GM19372 (cell line): ENCODE results near the gene ERBB4.

Experiments used
- ATAC-seq: cut with Tn5 transposase; IDR thresholded peaks from one replicate; pipeline ENCODE4 v1.9.1; 2021; ENCODE audit warnings: mild to moderate bottlenecking, low read depth, moderate library complexity; ENCODE audit not compliant: unreplicated experiment

The ERBB4 gene

GRCh38 chr2:212379103-212379502 is 159.5 kb downstream of the ERBB4 start:
- no peak for ATAC-seq

DNA sequence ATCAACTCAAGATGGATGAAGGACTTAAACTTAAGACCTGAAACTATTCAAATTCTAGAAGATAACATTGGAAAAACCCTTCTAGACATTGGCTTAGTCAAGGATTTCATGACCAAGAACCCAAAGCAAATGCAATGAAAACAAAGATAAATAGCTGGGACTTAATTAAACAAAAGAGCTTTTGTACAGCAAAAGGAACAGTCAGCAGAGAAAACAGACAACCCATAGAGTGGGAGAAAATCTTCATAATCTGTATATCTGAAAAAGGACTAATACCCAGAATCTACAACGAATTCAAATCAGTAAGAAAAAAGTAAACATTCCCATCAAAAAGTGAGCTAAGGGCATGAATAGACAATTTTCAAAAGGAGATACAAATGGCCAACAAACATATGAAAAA is 171.2 kb downstream of the ERBB4 start:
- ATAC-seq: no peak

- ATAC-seq: no peak
Measured at GRCh38 chr2:212364112-212364985, 174.3 kb downstream of the ERBB4 start.

DNA sequence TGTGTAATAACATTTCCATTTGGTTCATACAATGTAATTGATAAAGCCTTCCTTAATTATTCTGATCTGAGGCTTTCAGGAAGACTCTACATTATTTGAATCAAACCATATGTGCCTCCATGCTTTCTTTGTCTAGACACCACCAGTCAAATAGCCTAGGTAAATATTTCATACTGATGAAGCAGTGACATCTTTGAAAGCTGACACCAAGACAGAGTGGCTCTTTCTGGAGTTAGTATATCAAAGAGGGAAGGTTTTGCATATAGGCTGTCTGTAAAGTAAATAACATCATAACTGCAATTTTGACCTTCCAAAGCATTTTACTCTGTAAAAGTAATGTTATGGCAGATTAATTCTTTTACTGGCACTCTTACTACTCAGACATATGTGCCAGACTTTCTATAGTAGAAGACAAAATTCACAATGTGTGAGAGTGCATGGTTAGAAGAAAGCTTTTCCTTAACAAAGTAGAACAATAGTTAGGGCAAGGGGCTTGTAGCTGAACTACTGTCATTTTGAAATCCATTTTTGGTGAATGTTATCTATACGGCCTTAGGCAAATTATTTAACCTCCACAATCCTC is 177.3 kb downstream of the ERBB4 start:
- ATAC-seq: no peak

GRCh38 chr2:212360068-212360460 is 178.5 kb downstream of the ERBB4 start:
- no peak for ATAC-seq

- ATAC-seq: no peak
Measured at GRCh38 chr2:212359425-212360067, 179.1 kb downstream of the ERBB4 start.

DNA sequence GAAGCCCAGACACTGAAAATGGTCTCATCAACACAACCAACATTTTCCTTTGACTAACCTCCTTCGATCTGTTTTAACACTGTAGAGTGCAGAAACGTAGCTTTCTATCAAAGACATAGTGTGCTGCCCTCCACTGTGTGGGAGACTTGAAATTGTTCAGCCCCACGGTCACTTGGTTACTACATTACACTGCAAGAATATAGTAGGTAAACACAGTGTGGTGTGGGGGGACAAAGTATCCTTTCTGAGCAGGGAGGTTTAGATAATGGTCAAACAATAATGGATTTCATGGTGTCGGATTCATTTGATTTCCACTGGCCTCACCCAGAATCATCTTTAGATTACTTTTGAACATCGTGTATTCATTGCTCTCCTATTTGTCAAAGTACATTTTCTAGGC is 181.0 kb downstream of the ERBB4 start:
- no peak for ATAC-seq

- ATAC-seq: no peak
Measured at GRCh38 chr2:212354382-212354781, 184.2 kb downstream of the ERBB4 start.

- ATAC-seq: no peak
Measured at GRCh38 chr2:212348501-212348900, 190.1 kb downstream of the ERBB4 start.

- no peak for ATAC-seq
Measured at GRCh38 chr2:212346865-212347264, 191.7 kb downstream of the ERBB4 start.

- ATAC-seq: no peak
Measured at GRCh38 chr2:212345966-212346365, 192.6 kb downstream of the ERBB4 start.

GRCh38 chr2:212344131-212344530 is 194.5 kb downstream of the ERBB4 start:
- no peak for ATAC-seq

GRCh38 chr2:212343167-212343566 is 195.4 kb downstream of the ERBB4 start:
- ATAC-seq: no peak

DNA sequence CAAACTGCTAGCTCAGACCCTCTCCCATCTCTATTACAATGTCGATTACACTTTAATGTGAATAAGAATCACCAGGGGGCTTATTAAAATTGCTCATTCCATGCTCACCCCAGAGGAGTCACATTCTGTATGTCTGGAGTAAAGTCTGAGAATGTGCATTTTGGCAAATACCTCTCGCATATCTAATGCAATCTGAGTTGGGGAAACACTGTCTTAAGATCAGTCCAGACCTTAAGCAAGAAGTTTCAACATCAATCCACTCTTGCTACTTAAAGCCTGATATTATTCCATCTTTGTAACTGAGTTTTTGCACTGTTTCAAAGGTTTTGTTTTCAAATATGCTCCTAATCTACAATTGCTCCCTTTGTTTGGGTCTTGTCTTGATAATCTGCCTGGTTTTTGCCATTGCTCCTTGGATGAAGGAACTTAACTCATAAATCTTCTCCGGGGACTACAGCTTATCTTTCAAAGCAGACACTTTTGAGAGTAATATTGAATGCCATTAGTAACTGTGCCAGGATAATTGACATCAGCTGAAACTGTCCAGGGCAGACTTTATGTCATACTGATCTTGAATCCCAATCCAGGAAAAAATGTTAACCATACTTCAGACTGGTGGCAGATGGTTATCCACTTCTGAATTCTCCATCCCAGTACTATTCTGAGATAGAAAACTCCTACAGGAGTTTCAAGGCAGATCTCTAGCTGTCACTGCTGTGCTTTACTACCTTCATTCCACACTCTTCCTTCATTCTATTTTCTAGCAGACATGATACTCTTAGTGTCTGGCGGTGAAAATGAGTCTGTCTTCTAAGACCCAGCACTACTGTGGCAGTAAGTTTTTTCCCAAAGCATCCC is 200.9 kb downstream of the ERBB4 start:
- ATAC-seq: no peak

DNA sequence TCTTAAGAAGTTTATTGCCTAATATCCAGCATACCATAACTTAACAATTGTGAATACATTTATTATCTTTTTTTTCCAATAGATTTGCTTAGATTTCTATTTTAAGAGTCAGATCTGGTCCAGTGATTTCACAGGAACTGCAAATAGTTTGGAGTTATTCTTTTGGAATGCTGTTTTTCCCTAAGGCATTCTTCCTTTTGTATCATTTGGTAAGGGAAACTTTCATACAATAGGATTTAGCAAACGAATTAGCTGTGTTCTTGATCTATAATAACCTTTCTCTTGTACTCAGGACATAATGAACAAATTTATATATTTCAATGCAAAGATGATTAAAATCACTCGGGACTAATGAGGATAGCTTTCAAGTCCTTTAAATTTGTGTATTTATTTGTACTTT is 201.6 kb downstream of the ERBB4 start:
- ATAC-seq: no peak

DNA sequence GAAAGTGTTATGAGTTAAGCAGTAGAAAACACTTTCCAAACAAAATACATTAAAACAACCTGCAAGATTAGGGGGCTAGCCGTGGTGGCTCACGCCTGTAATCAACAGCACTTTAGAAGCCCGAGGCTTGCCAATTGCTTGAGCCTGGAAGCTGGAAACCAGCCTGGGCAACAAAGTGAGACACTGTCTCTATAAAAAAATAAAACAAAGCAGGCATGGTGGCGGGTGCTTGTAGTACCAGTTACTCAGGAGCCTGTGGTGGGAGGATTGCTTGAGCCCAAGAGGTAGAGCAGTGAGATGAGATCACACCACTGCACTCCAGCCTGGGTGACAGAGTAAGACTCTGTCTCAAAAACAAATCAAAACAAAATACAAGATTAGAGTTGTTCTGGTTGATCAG is 208.3 kb downstream of the ERBB4 start:
- ATAC-seq: no peak

- no peak for ATAC-seq
Measured at GRCh38 chr2:212328712-212329496, 209.7 kb downstream of the ERBB4 start.

DNA sequence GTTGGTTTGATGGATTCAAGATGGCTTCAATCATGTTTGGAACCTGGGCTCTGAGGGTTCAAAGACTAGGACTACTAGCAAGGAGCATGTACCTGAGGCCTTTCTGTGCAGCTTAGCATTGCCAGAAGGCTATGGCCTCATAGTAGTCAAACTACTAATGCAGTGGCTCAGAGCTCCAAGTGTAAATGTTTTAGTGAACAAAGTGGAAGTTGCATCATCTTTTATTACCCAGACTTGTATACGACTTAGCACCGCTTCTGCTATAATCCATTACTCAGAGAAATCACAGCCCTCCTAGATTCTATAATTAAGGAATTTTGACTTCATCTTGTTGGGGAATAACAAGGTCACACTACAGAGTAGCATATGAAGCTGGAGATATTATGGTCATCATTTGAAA is 210.5 kb downstream of the ERBB4 start:
- ATAC-seq: no peak

GRCh38 chr2:212327171-212327809 is 211.3 kb downstream of the ERBB4 start:
- ATAC-seq: no peak
